ENCODE results near the gene ERGIC2.
"Not testable (repeated sequence)": the region's sequence is repeated elsewhere in the genome, so short reads cannot be mapped to it uniquely, and the experiment has no call there.

ERGIC2 gene

GRCh38 chr12:29299633-29300032 is 81.3 kb downstream of the ERGIC2 start:
- DNase-seq (ENCODE audit: low read depth), result no peak

- DNase-seq (ENCODE audit: low read depth), result no peak
These were observed 89.7 kb downstream of the ERGIC2 start for GRCh38 chr12:29291226-29291625.

- DNase-seq (ENCODE audit: low read depth), result not testable (repeated sequence)
These were observed 90.5 kb downstream of the ERGIC2 start for GRCh38 chr12:29290475-29290874.

GRCh38 chr12:29288031-29288430 is 92.9 kb downstream of the ERGIC2 start:
- no peak for DNase-seq (ENCODE audit: low read depth)

GRCh38 chr12:29287622-29288021 is 93.3 kb downstream of the ERGIC2 start:
- DNase-seq (ENCODE audit: low read depth), result no peak

All from stimulated activated CD8-positive, alpha-beta memory T cell treated with anti-CD3 and anti-CD28 coated beads, Interleukin-7, amount 100 ng/mL, for 24 hours (primary cell).